A673 (cell line): ENCODE data around the gene ANKRD66. TPM values are rescaled to one million over a fixed set of nuclear protein-coding genes. Genes with fewer than 3 reads are reported as not detected.

ENCODE experiments used
- BruUV-seq: library from RNA; stranded (reverse); fragments of 400-500 nt; replicated peaks from 2 replicates; lab custom pipeline; 2021; lab: Mats Ljungman, UMichigan
- CTCF ChIA-PET: fragments of 300-600 bp; sonication (Branson Sonifier 250); formaldehyde crosslinking; loops from one replicate; lab custom pipeline; 2022; ENCODE audit warnings: antibody characterized with exemption; lab: Charles Lee
- POLR2A ChIA-PET: fragments of 300-600 bp; sonication (Branson Sonifier 250); formaldehyde crosslinking; loops from one replicate; lab custom pipeline; 2022; ENCODE audit warnings: antibody characterized with exemption; ENCODE audit not compliant: low non-redundant PET; lab: Charles Lee
- DNase-seq: peaks from one replicate; pipeline ENCODE4 v3.0.0-alpha.2; 2015; ENCODE audit warnings: low spot score
- H3K27ac ChIP-seq: fragments of 200-600 bp; sonication (generic); 2 replicates; pipeline ENCODE4 v1.5.1; 2016; ENCODE audit warnings: mixed run types, low read depth, mild to moderate bottlenecking, mixed read lengths, antibody characterized with exemption, low read length; ENCODE audit not compliant: poor library complexity, severe bottlenecking
- H3K27me3 ChIP-seq: fragments of 200-600 bp; sonication (generic); replicated peaks from 2 replicates; pipeline ENCODE4 v1.6.1; 2017; ENCODE audit warnings: mixed run types, low read depth, mild to moderate bottlenecking, mixed read lengths, antibody characterized with exemption, low read length; ENCODE audit not compliant: insufficient read depth, poor library complexity
- H3K36me3 ChIP-seq: fragments of 200-600 bp; sonication (generic); 2 replicates; pipeline ENCODE4 v1.6.1; 2016; ENCODE audit warnings: mixed run types, mild to moderate bottlenecking, mixed read lengths, antibody characterized with exemption, low read length; ENCODE audit not compliant: insufficient read depth, poor library complexity, severe bottlenecking
- H3K4me1 ChIP-seq: fragments of 200-600 bp; sonication (generic); 2 replicates; pipeline ENCODE4 v1.6.1; 2017; ENCODE audit warnings: mixed run types, mild to moderate bottlenecking, mixed read lengths, antibody characterized with exemption, low read length; ENCODE audit not compliant: insufficient read depth, poor library complexity, severe bottlenecking
- H3K4me3 ChIP-seq: fragments of 200-600 bp; sonication (generic); 2 replicates; pipeline ENCODE4 v1.5.1; 2016; ENCODE audit warnings: low read depth, mixed run types, mild to moderate bottlenecking, mixed read lengths, low read length; ENCODE audit not compliant: poor library complexity, severe bottlenecking
- H3K9me3 ChIP-seq: fragments of 200-600 bp; sonication (generic); 2 replicates; pipeline ENCODE4 v1.6.1; 2016; ENCODE audit warnings: mixed run types, low read depth, mild to moderate bottlenecking, mixed read lengths, antibody characterized with exemption, low read length; ENCODE audit not compliant: poor library complexity, severe bottlenecking
- CTCF ChIP-seq: fragments of 300-800, 200-600 bp; sonication (generic); conservative IDR thresholded peaks from 2 replicates; pipeline ENCODE4 v1.5.1; 2017; ENCODE audit warnings: low read depth, mild to moderate bottlenecking, antibody characterized with exemption, low read length, moderate library complexity, mixed read lengths
- EZH2 ChIP-seq: fragments of 200-600 bp; sonication (generic); IDR thresholded peaks from 2 replicates; pipeline ENCODE4 v1.6.1; 2017; ENCODE audit warnings: borderline replicate concordance, low read depth, mild to moderate bottlenecking, mixed read lengths, antibody characterized with exemption, low read length; ENCODE audit not compliant: poor library complexity, severe bottlenecking
- intact Hi-C: fragments of 100-400 bp; cut with micrococcal nuclease; formaldehyde crosslinking; loops from one replicate; pipeline ENCODE4 v1.10.0; 2022; ENCODE audit not compliant: unreplicated experiment
- total RNA-seq: library from RNA; stranded (reverse); gene quantifications from 2 replicates; pipeline ENCODE4 v1.2.3, GENCODE V29; 2021

ANKRD66 gene
- total RNA-seq, 1 experiment from 2014 or later, result not detected

GRCh38 chr6:46789434-46790354 lies 43.0 kb downstream of the ANKRD66 start:
- no TSS peak for BruUV-seq

DNA sequence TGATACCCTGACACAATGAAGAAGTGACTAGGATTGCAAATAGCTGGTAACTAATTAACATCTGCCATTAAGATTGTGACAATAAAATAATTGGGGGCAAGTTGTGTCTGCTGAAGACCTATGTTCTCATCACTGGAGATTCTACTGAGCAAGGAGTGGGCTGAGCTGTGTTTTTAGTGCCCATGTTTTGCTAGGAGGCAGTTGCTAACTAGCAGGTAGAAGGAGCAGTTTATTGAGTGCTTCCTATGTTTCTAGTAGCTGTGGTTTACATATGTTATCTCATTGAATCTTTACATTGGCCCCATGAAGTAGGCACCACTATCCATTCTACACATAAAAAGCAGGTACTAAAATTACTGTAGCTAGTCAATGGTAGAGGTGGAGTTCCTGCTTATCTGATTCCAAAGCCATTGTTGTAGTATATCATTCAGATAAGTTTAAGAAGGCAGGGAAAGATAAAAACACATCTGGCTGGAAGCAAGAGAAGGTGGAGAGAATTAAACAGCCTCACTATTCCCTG lies 43.7 kb downstream of the ANKRD66 start:
- Histone ChIP-seq H3K4me3 (no peak overlapping the region), H3K27ac (no peak overlapping the region), H3K36me3 (no peaks in the 10 kb centered on the region), H3K27me3 (peaks cover 7% of the 10 kb centered on the region), H3K4me1 (no peaks in the 10 kb centered on the region), H3K9me3 (no peaks in the 10 kb centered on the region)
- ChIA-PET CTCF (no interaction called here), POLR2A (no interaction called here)
- intact Hi-C loops, result no loop called here
- BruUV-seq, result no TSS peak
- no peak for TF ChIP-seq CTCF
- no peak for TF ChIP-seq EZH2
- no peak for DNase-seq

More at GRCh38 chr6:46789434-46790354, 43.0 kb downstream of the ANKRD66 start:
- H3K4me3 ChIP-seq, result no peak overlapping the region
- H3K27ac ChIP-seq, result no peak overlapping the region
- no peak for DNase-seq
- no peaks in the 10 kb centered on the region for H3K36me3 ChIP-seq
- H3K27me3 ChIP-seq, result peaks cover 7% of the 10 kb centered on the region
- ChIA-PET CTCF (no interaction called here), POLR2A (no interaction called here)
- intact Hi-C loops, result no loop called here
- H3K9me3 ChIP-seq, result no peaks in the 10 kb centered on the region
- H3K4me1 ChIP-seq, result no peaks in the 10 kb centered on the region
- no peak for TF ChIP-seq CTCF
- TF ChIP-seq EZH2, result no peak

GRCh38 chr6:46792635-46793034 lies 45.9 kb downstream of the ANKRD66 start:
- Histone ChIP-seq H3K4me3 (no peak overlapping the region), H3K9me3 (no peaks in the 10 kb centered on the region), H3K36me3 (no peaks in the 10 kb centered on the region), H3K27me3 (peaks cover 7% of the 10 kb centered on the region), H3K27ac (no peak overlapping the region), H3K4me1 (no peaks in the 10 kb centered on the region)
- intact Hi-C loops, result no loop called here
- no peak for DNase-seq
- ChIA-PET POLR2A (no interaction called here), CTCF (no interaction called here)
- TF ChIP-seq EZH2 (no peak), CTCF (no peak)
- BruUV-seq, result no TSS peak
